Smooth muscle cell (in vitro differentiated cells): ENCODE measurements around the gene KIAA0930. TPM values are rescaled to one million over a fixed set of nuclear protein-coding genes. Genes with fewer than 3 reads are reported as not detected.
A peak's percentile ranks its signal among the peaks of the same experiment; 100 is the strongest.

Source experiments
- DNase-seq: peaks from one replicate; lab custom pipeline; 2025; ENCODE audit not compliant: unreplicated experiment; lab: John Stamatoyannopoulos, UW
- H2AFZ ChIP-seq: fragments of 200-600 bp; sonication (generic); 2 replicates; pipeline ENCODE4 v1.6.0; 2016; ENCODE audit warnings: antibody characterized with exemption, low read depth, mild to moderate bottlenecking
- H3F3A ChIP-seq: fragments of 200-600 bp; sonication (generic); 2 replicates; pipeline ENCODE4 v1.6.0; 2017; ENCODE audit warnings: antibody characterized with exemption, low read depth
- H3K27ac ChIP-seq: fragments of 200-600 bp; sonication (generic); 2 replicates; pipeline ENCODE4 v1.5.1; 2016; ENCODE audit warnings: low read depth, mild to moderate bottlenecking
- H3K27me3 ChIP-seq: fragments of 200-600 bp; sonication (generic); 2 replicates; pipeline ENCODE4 v1.6.1; 2016; ENCODE audit warnings: low read depth, mild to moderate bottlenecking
- H3K36me3 ChIP-seq: fragments of 200-600 bp; sonication (generic); 2 replicates; pipeline ENCODE4 v1.5.1; 2016; ENCODE audit warnings: low read depth
- H3K4me1 ChIP-seq: fragments of 200-600 bp; sonication (generic); 2 replicates; pipeline ENCODE4 v1.5.1; 2016; ENCODE audit warnings: low read depth
- H3K4me2 ChIP-seq: fragments of 200-600 bp; sonication (generic); 2 replicates; pipeline ENCODE4 v1.6.0; 2016; ENCODE audit warnings: mild to moderate bottlenecking
- H3K4me3 ChIP-seq: fragments of 200-600 bp; sonication (generic); 2 replicates; pipeline ENCODE4 v1.5.1; 2016; ENCODE audit warnings: mild to moderate bottlenecking
- H3K79me2 ChIP-seq: fragments of 200-600 bp; sonication (generic); 2 replicates; pipeline ENCODE4 v1.6.0; 2016; ENCODE audit warnings: low read depth, mild to moderate bottlenecking
- H3K9ac ChIP-seq: fragments of 200-600 bp; sonication (generic); 2 replicates; pipeline ENCODE4 v1.6.0; 2016; ENCODE audit warnings: low read depth
- H3K9me3 ChIP-seq: fragments of 200-600 bp; sonication (generic); replicated peaks from 2 replicates; pipeline ENCODE4 v1.5.1; 2016; ENCODE audit warnings: low read depth
- H4K20me1 ChIP-seq: fragments of 200-600 bp; sonication (generic); 2 replicates; pipeline ENCODE4 v1.6.0; 2016; ENCODE audit warnings: low read depth
- WGBS: methylation state at CpG from one replicate; pipeline ENCODE4 v1.1.7; 2016; ENCODE audit warnings: low lambda C conversion rate; 5-methylcytosine and 5-hydroxymethylcytosine counted together
- polyA plus RNA-seq: library from polyadenylated mRNA; unstranded; fragments of >200 nt; fragmentation: Nextera tagmentation; extraction: Ambion mirVana; gene quantifications from 2 replicates; pipeline ENCODE4 v1.2.1, GENCODE V29; 2016
- total RNA-seq: library from RNA; depleted of rRNA; stranded (reverse); fragments of >200 nt; gene quantifications from 2 replicates; pipeline ENCODE4 v1.2.3, GENCODE V29; 2014
- TF ChIP-seq, protein P1 (sequence below): fragments of 200-600 bp; sonication (generic); IDR thresholded peaks from 2 replicates; pipeline ENCODE4 v1.5.1; 2017; ENCODE audit warnings: borderline replicate concordance, mild to moderate bottlenecking, antibody characterized with exemption; ENCODE audit not compliant: insufficient read depth, poor library complexity, severe bottlenecking

The KIAA0930 gene
- total and polyA plus RNA-seq, 2 experiments from 2014 or later: 37.6 to 44.8 TPM

DNA sequence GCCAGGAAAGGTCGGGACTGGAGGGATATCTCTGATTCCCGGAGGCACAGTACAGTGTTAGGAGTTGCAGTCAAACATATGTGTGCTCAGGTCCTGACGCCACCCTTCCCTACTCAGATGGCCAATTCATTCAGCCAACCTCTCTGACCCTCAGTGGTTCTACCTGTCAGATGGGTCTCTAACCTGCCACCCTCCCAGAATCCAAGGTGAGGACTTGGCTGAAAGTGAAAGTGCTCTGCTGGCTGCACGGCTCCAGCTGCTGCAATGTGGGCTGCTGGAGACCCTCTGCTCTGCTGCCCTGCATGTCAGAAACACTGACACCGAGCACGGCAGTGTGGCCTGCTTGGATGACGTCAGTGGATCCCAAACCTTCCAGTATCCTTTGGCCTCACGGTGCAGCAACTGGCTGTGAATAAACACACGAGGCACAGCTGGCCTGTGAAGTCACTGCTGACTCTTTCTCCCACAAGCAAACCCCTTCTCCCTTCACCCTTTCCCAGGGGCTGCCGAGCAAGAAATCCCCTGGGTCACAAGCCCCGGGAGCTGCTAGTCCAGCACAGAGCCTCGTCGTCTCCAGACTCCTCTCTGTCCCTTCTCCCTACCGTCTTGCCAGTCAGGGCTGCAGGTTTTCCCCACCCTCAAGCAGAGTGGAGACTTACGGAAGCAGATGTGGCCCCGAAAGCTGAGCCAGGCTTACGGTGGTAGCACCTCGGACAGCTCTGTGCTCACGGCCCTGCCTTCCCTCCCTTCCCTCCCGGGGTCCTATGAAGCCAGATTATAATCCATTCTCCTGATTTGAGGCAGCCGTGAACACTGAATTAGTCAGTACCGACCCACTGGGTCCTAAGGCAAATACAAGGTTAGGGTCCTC, 24.3 kb downstream of the KIAA0930 start:
- 42% methylated on average over 22 of the region's 22 CpGs for WGBS
- no peak overlapping the region for H3K4me3 ChIP-seq
- H4K20me1 ChIP-seq: peaks cover 80% of the 10 kb centered on the region
- no peak for DNase-seq
- TF ChIP-seq, protein P1, sequence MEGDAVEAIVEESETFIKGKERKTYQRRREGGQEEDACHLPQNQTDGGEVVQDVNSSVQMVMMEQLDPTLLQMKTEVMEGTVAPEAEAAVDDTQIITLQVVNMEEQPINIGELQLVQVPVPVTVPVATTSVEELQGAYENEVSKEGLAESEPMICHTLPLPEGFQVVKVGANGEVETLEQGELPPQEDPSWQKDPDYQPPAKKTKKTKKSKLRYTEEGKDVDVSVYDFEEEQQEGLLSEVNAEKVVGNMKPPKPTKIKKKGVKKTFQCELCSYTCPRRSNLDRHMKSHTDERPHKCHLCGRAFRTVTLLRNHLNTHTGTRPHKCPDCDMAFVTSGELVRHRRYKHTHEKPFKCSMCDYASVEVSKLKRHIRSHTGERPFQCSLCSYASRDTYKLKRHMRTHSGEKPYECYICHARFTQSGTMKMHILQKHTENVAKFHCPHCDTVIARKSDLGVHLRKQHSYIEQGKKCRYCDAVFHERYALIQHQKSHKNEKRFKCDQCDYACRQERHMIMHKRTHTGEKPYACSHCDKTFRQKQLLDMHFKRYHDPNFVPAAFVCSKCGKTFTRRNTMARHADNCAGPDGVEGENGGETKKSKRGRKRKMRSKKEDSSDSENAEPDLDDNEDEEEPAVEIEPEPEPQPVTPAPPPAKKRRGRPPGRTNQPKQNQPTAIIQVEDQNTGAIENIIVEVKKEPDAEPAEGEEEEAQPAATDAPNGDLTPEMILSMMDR: no peak
- H3K27me3 ChIP-seq: no peaks in the 10 kb centered on the region
- H3F3A ChIP-seq: peaks cover 5% of the 10 kb centered on the region
- H3K4me1 ChIP-seq: peaks cover 12% of the 10 kb centered on the region
- H3K4me2 ChIP-seq: no peak overlapping the region
- no peak overlapping the region for H3K9ac ChIP-seq
- peaks cover 54% of the 10 kb centered on the region for H3K79me2 ChIP-seq
- H3K27ac ChIP-seq: no peak overlapping the region
- no peaks in the 10 kb centered on the region for H3K9me3 ChIP-seq
- no peak overlapping the region for H2AFZ ChIP-seq
- H3K36me3 ChIP-seq: no peaks in the 10 kb centered on the region

DNA sequence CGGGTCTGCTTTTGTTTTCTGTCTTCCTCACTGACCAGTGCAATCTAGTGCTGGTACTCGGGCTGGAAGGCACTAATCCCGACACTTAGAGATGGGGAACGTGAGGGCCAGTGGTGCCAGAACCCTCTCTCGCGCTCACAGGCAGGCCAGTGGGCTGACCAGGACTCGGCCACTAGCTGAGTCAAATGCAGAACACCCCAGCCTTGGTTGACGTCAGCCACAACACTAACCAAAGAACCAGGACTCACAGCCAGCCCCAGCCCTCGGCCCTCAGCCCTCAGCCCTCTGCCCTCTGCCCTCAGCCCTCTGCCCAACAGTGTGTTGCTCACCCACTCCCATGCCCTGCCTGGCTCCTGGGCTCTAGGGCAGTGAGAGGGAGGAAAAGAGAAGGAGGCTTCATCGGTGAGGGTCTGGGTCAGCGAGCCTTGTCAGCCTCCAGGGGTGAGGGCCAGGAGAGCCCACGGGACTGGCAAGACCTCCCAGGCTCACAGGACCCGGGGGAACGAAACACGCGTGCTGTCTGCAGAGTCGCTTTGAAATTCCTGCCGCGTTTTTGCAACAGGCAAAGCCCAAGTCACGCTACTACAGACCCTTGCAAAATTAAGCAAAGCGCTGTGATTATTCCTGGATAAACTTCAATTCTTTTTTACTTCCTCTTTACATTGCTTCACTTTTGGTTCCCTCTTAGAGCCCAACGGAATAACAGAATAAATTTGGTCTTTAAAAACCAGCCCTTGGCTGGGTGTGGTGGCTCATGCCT, 27.5 kb downstream of the KIAA0930 start:
- H3K4me1 ChIP-seq: peaks cover 12% of the 10 kb centered on the region
- no peak for DNase-seq
- H3K79me2 ChIP-seq: peaks cover 32% of the 10 kb centered on the region
- H3K36me3 ChIP-seq: no peaks in the 10 kb centered on the region
- peak overlapping the region; percentile 25 for H2AFZ ChIP-seq
- H3K9ac ChIP-seq: peak overlapping the region; percentile 48
- peak overlapping the region; percentile 47 for H3K4me3 ChIP-seq
- H3F3A ChIP-seq: peaks cover 9% of the 10 kb centered on the region
- H3K9me3 ChIP-seq: no peaks in the 10 kb centered on the region
- 47% methylated on average over 22 of the region's 22 CpGs for WGBS
- peak overlapping the region; percentile 89 for H3K27ac ChIP-seq
- peaks cover 57% of the 10 kb centered on the region for H4K20me1 ChIP-seq
- H3K27me3 ChIP-seq: no peaks in the 10 kb centered on the region
- TF ChIP-seq, protein P1: no peak
- H3K4me2 ChIP-seq: peak overlapping the region; percentile 92

DNA sequence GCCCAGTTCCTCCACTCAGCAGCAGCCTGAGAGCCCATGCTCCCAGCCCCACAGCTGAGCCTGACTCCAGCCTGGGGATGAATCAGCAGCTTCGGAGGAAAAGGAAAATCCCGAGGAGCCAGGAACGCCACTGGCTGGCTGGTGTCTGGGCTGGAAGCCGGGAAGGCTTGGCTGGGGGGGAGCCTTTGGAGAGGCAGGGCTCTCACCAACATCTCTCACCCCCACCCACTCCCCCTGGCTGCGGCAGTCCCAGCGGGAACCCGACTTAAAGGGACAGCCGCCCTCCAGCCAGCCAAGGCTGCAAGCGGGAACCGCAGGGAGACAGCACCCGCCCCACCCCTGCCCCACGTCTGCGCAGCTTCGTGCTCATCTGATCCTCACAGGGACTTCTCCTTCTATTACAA, 28.4 kb downstream of the KIAA0930 start:
- H3K4me3 ChIP-seq: peak overlapping the region; percentile 47
- H4K20me1 ChIP-seq: peaks cover 48% of the 10 kb centered on the region
- peak; percentile 73 for DNase-seq
- peaks cover 9% of the 10 kb centered on the region for H3F3A ChIP-seq
- H3K27ac ChIP-seq: peak overlapping the region; percentile 89
- no peak overlapping the region for H2AFZ ChIP-seq
- H3K4me1 ChIP-seq: peaks cover 12% of the 10 kb centered on the region
- TF ChIP-seq, protein P1: no peak
- H3K79me2 ChIP-seq: peaks cover 23% of the 10 kb centered on the region
- H3K9me3 ChIP-seq: no peaks in the 10 kb centered on the region
- H3K27me3 ChIP-seq: no peaks in the 10 kb centered on the region
- H3K4me2 ChIP-seq: peak overlapping the region; percentile 92
- 6% methylated on average over 10 of the region's 14 CpGs for WGBS
- H3K36me3 ChIP-seq: no peaks in the 10 kb centered on the region
- H3K9ac ChIP-seq: peak overlapping the region; percentile 48
